Mesenchymal stem cell (in vitro differentiated cells and primary cell): ENCODE measurements around the gene PRPF31.

ENCODE experiments used
- DNase-seq: peaks from one replicate; pipeline ENCODE4 v3.0.0-alpha.2; 2013
- H2AFZ ChIP-seq: one replicate; pipeline ENCODE4 v1.6.1; 2013; ENCODE audit warnings: low read depth, mild to moderate bottlenecking, control low read depth, inconsistent platforms, low read length, moderate library complexity
- H2AK5ac ChIP-seq: 2 replicates; pipeline ENCODE4 v1.6.1; 2013; ENCODE audit warnings: low read length, moderate library complexity, mild to moderate bottlenecking, inconsistent platforms; ENCODE audit not compliant: severe bottlenecking
- H2BK120ac ChIP-seq: one replicate; pipeline ENCODE4 v1.6.1; 2013; ENCODE audit warnings: low read depth, mild to moderate bottlenecking, inconsistent platforms, low read length, moderate library complexity
- H2BK12ac ChIP-seq, 2 experiments: one replicate each; pipeline ENCODE4 v1.6.1; 2013; ENCODE audit warnings: inconsistent platforms in 2 of 2, low read length in 2 of 2, mild to moderate bottlenecking in 2 of 2, moderate library complexity in 2 of 2, control low read depth in 1 of 2
- H2BK15ac ChIP-seq: one replicate; pipeline ENCODE4 v1.6.1; 2013; ENCODE audit warnings: mild to moderate bottlenecking, low read depth, inconsistent platforms; ENCODE audit not compliant: poor library complexity, severe bottlenecking
- H2BK5ac ChIP-seq: 2 replicates; pipeline ENCODE4 v1.6.1; 2013; ENCODE audit warnings: low read depth, mild to moderate bottlenecking, low read length, control low read depth, inconsistent platforms; ENCODE audit not compliant: poor library complexity, severe bottlenecking
- H3K14ac ChIP-seq, 2 experiments: one replicate each; pipeline ENCODE4 v1.6.1; 2013; ENCODE audit warnings: inconsistent platforms in 2 of 2, low read length in 2 of 2, control low read depth in 1 of 2, mild to moderate bottlenecking in 1 of 2, moderate library complexity in 1 of 2
- H3K18ac ChIP-seq, 2 experiments: one replicate each; pipeline ENCODE4 v1.6.1; 2013; ENCODE audit warnings: inconsistent platforms in 2 of 2, low read length in 2 of 2, control low read depth in 1 of 2, low read depth in 1 of 2, mild to moderate bottlenecking in 1 of 2
- H3K23ac ChIP-seq, 2 experiments: one replicate each; pipeline ENCODE4 v1.6.1; 2013; ENCODE audit warnings: inconsistent platforms in 2 of 2, low read length in 2 of 2, mild to moderate bottlenecking in 2 of 2, moderate library complexity in 2 of 2, control low read depth in 1 of 2
- H3K27ac ChIP-seq: 2 replicates; pipeline ENCODE4 v1.5.1; 2013; ENCODE audit warnings: mild to moderate bottlenecking, moderate library complexity, low read length, control low read depth, inconsistent platforms; ENCODE audit not compliant: poor library complexity, severe bottlenecking
- H3K27me3 ChIP-seq, 2 experiments: 2 replicates each; pipeline versions ENCODE4 v1.6.1 to v1.7.0; 2013; ENCODE audit warnings: low read length in 2 of 2, mild to moderate bottlenecking in 2 of 2, moderate library complexity in 2 of 2, control low read depth in 1 of 2, inconsistent platforms in 1 of 2; ENCODE audit not compliant: control insufficient read depth in 1 of 2, insufficient read depth in 1 of 2
- H3K36me3 ChIP-seq, 2 experiments: 2 replicates each; pipeline versions ENCODE4 v1.6.1 to v1.7.0; 2013; ENCODE audit warnings: low read length in 2 of 2, control low read depth in 1 of 2, inconsistent platforms in 1 of 2, low read depth in 1 of 2, mild to moderate bottlenecking in 1 of 2; ENCODE audit not compliant: insufficient read depth in 2 of 2, control insufficient read depth in 1 of 2
- H3K4ac ChIP-seq, 2 experiments: one replicate each; pipeline ENCODE4 v1.6.1; 2013; ENCODE audit warnings: inconsistent platforms in 2 of 2, low read length in 2 of 2, mild to moderate bottlenecking in 2 of 2, moderate library complexity in 2 of 2, control low read depth in 1 of 2, low read depth in 1 of 2
- H3K4me1 ChIP-seq: 2 replicates; pipeline ENCODE4 v1.6.1; 2013; ENCODE audit warnings: low read depth, low read length, control low read depth; ENCODE audit not compliant: control insufficient read depth, insufficient read depth
- H3K4me2 ChIP-seq: 2 replicates; pipeline ENCODE4 v1.6.1; 2013; ENCODE audit warnings: low read length, mild to moderate bottlenecking, inconsistent platforms; ENCODE audit not compliant: poor library complexity, severe bottlenecking
- H3K4me3 ChIP-seq, 2 experiments: 2 replicates each; pipeline versions ENCODE4 v1.5.1 to v1.7.0; 2013; ENCODE audit warnings: low read length in 2 of 2, mild to moderate bottlenecking in 2 of 2, control low read depth in 1 of 2, low read depth in 1 of 2; ENCODE audit not compliant: insufficient read depth in 1 of 2
- H3K79me1 ChIP-seq: replicated peaks from 2 replicates; pipeline ENCODE4 v1.6.1; 2013; ENCODE audit warnings: mild to moderate bottlenecking, control low read depth, low read length, inconsistent platforms; ENCODE audit not compliant: poor library complexity, severe bottlenecking
- H3K9ac ChIP-seq: 2 replicates; pipeline ENCODE4 v1.7.0; 2013; ENCODE audit warnings: mild to moderate bottlenecking, low read length, moderate library complexity
- H3K9me3 ChIP-seq: 2 replicates; pipeline ENCODE4 v1.7.0; 2013; ENCODE audit warnings: mild to moderate bottlenecking, low read length; ENCODE audit not compliant: control insufficient read depth
- H4K8ac ChIP-seq: one replicate; pipeline ENCODE4 v1.6.1; 2013; ENCODE audit warnings: inconsistent platforms, mild to moderate bottlenecking, low read length, moderate library complexity
- H4K91ac ChIP-seq: one replicate; pipeline ENCODE4 v1.6.1; 2013; ENCODE audit warnings: mild to moderate bottlenecking, low read length, inconsistent platforms
- WGBS: methylation state at CpG from one replicate; pipeline ENCODE4 v1.1.7; 2013; ENCODE audit warnings: mixed read lengths; 5-methylcytosine and 5-hydroxymethylcytosine counted together

Gene PRPF31

GRCh38 chr19:54173951-54174834, 58.6 kb downstream of the PRPF31 start:
- 74% methylated on average over 25 of the region's 25 CpGs for WGBS
- Histone ChIP-seq H3K9me3 (no peaks in the 10 kb centered on the region), H2BK12ac (no peak overlapping the region), H2AK5ac (no peak overlapping the region), H3K18ac (no peak overlapping the region), H3K4me1 (peaks cover 12% of the 10 kb centered on the region), H3K14ac (no peak overlapping the region), H2BK120ac (no peak overlapping the region), H4K8ac (no peak overlapping the region), H3K27me3 (no peaks in the 10 kb centered on the region), H3K4me2 (no peak overlapping the region), H3K4me3 (no peak overlapping the region), H3K36me3 (peaks cover 26 to 34% of the 10 kb centered on the region in 2 experiments), H2BK5ac (no peak overlapping the region), H3K27ac (no peak overlapping the region), H2AFZ (no peak overlapping the region), H3K4ac (no peak overlapping the region), H3K23ac (no peak overlapping the region), H3K9ac (no peak overlapping the region), H3K79me1 (peaks cover 10% of the 10 kb centered on the region), H4K91ac (no peak overlapping the region), H2BK15ac (no peak overlapping the region)
- DNase-seq = no peak

GRCh38 chr19:54178581-54179261, 63.2 kb downstream of the PRPF31 start:
- no peak overlapping the region for H2BK120ac ChIP-seq
- H2AFZ ChIP-seq = no peak overlapping the region
- 80% methylated on average over 23 of the region's 23 CpGs for WGBS

GRCh38 chr19:54179262-54179852, 63.8 kb downstream of the PRPF31 start:
- Histone ChIP-seq H2BK120ac (no peak overlapping the region), H2BK5ac (no peak overlapping the region), H3K36me3 (peaks cover 56 to 59% of the 10 kb centered on the region in 2 experiments), H3K27ac (no peak overlapping the region), H3K27me3 (no peaks in the 10 kb centered on the region), H4K91ac (peak overlapping the region; percentile 54), H2AK5ac (no peak overlapping the region), H3K4me2 (no peak overlapping the region), H3K9me3 (no peaks in the 10 kb centered on the region), H3K14ac (no peak overlapping the region), H3K9ac (no peak overlapping the region), H4K8ac (no peak overlapping the region), H3K4ac (no peak overlapping the region), H2BK12ac (no peak overlapping the region), H3K18ac (no peak overlapping the region), H3K79me1 (peaks cover 38% of the 10 kb centered on the region), H3K4me1 (peaks cover 2% of the 10 kb centered on the region), H2AFZ (no peak overlapping the region), H3K23ac (no peak overlapping the region), H2BK15ac (no peak overlapping the region), H3K4me3 (no peak overlapping the region)
- WGBS = 94% methylated on average over 10 of the region's 10 CpGs
- no peak for DNase-seq

More at GRCh38 chr19:54178581-54179261, 63.2 kb downstream of the PRPF31 start:
- no peak for DNase-seq
- H2BK15ac ChIP-seq = no peak overlapping the region
- H3K36me3 ChIP-seq = peaks cover 52 to 64% of the 10 kb centered on the region in 2 experiments
- peak overlapping the region in 1 of 2 experiments; percentile 3 for H2BK12ac ChIP-seq
- no peak overlapping the region for H3K4me2 ChIP-seq
- no peak overlapping the region for H3K4ac ChIP-seq
- no peak overlapping the region for H3K18ac ChIP-seq
- no peaks in the 10 kb centered on the region for H3K9me3 ChIP-seq
- H3K23ac ChIP-seq = no peak overlapping the region
- H3K27ac ChIP-seq = no peak overlapping the region
- H3K4me1 ChIP-seq = peaks cover 4% of the 10 kb centered on the region
- H2AK5ac ChIP-seq = no peak overlapping the region
- no peaks in the 10 kb centered on the region for H3K27me3 ChIP-seq
- H3K79me1 ChIP-seq = peaks cover 34% of the 10 kb centered on the region
- no peak overlapping the region for H3K4me3 ChIP-seq
- no peak overlapping the region for H3K14ac ChIP-seq
- no peak overlapping the region for H3K9ac ChIP-seq
- H4K8ac ChIP-seq = no peak overlapping the region
- no peak overlapping the region for H4K91ac ChIP-seq
- no peak overlapping the region for H2BK5ac ChIP-seq
